HCT116 (cell line): ENCODE measurements around the gene LAPTM4A.

ENCODE experiments used
- EZH2 ChIP-seq: fragments of 200-600 bp; sonication (generic); IDR thresholded peaks from 2 replicates; pipeline ENCODE4 v1.6.1; 2017; ENCODE audit warnings: antibody characterized with exemption, mixed run types
- ZFX ChIP-seq: fragments of 450-650 bp; IDR thresholded peaks from 2 replicates; pipeline ENCODE4 v1.6.1; 2017

GRCh38 chr2:20025065-20025786 is 26.2 kb downstream of the LAPTM4A start:
- no peak for TF ChIP-seq ZFX
- no peak for TF ChIP-seq EZH2
